Measurements from ENCODE around the gene ATOSA. TPM values are rescaled to one million over a fixed set of nuclear protein-coding genes. Genes with fewer than 3 reads are reported as not detected.

Gene ATOSA, protein sequence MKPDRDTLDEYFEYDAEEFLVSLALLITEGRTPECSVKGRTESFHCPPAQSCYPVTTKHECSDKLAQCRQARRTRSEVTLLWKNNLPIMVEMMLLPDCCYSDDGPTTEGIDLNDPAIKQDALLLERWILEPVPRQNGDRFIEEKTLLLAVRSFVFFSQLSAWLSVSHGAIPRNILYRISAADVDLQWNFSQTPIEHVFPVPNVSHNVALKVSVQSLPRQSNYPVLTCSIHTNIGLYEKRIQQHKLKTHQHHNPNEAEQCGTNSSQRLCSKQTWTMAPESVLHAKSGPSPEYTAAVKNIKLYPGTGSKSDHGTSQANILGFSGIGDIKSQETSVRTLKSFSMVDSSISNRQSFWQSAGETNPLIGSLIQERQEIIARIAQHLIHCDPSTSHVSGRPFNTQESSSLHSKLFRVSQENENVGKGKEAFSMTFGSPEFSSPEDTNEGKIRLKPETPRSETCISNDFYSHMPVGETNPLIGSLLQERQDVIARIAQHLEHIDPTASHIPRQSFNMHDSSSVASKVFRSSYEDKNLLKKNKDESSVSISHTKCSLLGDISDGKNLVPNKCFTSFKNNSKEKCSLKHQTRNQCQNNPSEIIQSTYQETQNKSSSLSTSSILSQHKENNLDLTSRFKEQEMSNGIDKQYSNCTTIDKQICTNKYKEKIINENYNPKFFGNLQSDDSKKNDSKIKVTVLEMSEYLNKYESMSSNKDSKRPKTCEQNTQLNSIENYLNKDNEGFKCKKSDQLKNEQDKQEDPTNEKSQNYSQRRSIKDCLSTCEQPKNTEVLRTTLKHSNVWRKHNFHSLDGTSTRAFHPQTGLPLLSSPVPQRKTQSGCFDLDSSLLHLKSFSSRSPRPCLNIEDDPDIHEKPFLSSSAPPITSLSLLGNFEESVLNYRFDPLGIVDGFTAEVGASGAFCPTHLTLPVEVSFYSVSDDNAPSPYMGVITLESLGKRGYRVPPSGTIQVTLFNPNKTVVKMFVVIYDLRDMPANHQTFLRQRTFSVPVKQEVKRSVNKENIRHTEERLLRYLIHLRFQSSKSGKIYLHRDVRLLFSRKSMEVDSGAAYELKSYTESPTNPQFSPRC
- total RNA-seq (2021; ENCODE audit: unreplicated experiment), result 4.7 TPM
- 3.2 and 3.3 TPM in 2 replicates for polyA plus RNA-seq (2012)
- Bru-seq, nascent RNA, result percentile 56 among the genes with signal in this experiment
- BruChase-seq, experiment 1, labeled RNA remaining after a 6-hour chase, result percentile 37 among the genes with signal in this experiment
- percentile 52 among the genes with signal in this experiment for BruChase-seq, experiment 2, labeled RNA remaining after a 2-hour chase
- long read RNA-seq, partial matches to known transcripts, result 0 of 1 reads
- long read RNA-seq, other reads (novel, unspliced or antisense), result 1 of 1 reads

DNA sequence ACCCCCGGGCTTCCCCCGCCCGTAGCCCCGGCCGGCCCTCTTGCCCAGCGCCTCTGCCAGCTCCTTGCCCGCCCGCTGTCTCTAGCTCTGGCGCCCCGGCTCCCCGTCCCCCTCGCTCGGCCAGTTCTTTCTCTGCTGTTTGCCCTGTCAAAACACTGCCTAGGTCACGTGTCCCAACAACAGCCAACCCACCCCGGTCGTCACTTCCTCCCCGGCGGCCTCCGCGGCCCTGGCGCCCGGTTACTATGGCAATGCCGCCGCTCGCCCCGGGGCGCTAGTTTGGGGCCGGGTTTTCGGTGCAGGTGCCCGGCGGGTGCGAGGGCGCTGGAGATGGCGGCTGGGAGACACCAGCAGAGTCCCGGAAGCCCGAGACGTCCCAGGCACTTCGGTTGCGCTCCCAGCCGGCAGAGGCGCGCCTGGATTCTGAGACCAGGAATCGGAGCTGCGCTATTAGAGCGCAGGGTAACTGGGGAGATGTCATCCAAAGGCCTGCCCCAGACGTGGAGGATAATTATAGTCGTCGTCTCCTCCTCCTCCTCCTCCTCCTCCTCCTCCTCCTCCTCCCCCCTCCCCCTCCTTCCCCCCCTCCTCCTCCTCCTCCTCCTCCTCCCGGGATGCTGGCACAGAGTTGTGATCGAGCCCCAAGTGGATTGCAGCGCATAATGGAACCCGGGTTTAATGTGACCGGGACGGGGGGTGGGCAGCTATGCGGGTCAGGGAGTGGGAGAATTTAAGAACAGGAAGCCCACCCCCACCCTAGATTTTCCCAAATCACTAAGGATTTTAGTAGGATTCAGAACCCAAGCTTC is at the start of gene ATOSA:
Gene ATOSA (minus strand): TSS at position 157 of the 809 bp plus-strand sequence. CDS start 1,367 bp downstream, outside the sequence.
- RAD21 ChIA-PET (ENCODE audit: low non-redundant PET in 1 of 2, low total read pairs in 2 of 2, uncharacterized antibody in 2 of 2, unreplicated experiment in 2 of 2), result interaction anchor here in 1 of 2 experiments (0.7 kb wide), 1 partner anchor 132 kb away, joined by 9 read pairs; no protein-coding TSS in a partner anchor
- intact Hi-C loops (cut with micrococcal nuclease), result loop anchor here (2.0 to 5.0 kb wide), 2 partner anchors 112 to 423 kb away; partner anchors contain the start of gene ARPP19
- no peak for TF ChIP-seq ZFX (IDR thresholded peaks at IDR 0.05)
- no peak for TF ChIP-seq JUND (IDR thresholded peaks at IDR 0.05)
- no peak for TF ChIP-seq TCF7L2 (IDR thresholded peaks at IDR 0.05; ENCODE audit: borderline replicate concordance, extremely low read depth, insufficient read depth, insufficient read length)
- TF ChIP-seq, protein P1, sequence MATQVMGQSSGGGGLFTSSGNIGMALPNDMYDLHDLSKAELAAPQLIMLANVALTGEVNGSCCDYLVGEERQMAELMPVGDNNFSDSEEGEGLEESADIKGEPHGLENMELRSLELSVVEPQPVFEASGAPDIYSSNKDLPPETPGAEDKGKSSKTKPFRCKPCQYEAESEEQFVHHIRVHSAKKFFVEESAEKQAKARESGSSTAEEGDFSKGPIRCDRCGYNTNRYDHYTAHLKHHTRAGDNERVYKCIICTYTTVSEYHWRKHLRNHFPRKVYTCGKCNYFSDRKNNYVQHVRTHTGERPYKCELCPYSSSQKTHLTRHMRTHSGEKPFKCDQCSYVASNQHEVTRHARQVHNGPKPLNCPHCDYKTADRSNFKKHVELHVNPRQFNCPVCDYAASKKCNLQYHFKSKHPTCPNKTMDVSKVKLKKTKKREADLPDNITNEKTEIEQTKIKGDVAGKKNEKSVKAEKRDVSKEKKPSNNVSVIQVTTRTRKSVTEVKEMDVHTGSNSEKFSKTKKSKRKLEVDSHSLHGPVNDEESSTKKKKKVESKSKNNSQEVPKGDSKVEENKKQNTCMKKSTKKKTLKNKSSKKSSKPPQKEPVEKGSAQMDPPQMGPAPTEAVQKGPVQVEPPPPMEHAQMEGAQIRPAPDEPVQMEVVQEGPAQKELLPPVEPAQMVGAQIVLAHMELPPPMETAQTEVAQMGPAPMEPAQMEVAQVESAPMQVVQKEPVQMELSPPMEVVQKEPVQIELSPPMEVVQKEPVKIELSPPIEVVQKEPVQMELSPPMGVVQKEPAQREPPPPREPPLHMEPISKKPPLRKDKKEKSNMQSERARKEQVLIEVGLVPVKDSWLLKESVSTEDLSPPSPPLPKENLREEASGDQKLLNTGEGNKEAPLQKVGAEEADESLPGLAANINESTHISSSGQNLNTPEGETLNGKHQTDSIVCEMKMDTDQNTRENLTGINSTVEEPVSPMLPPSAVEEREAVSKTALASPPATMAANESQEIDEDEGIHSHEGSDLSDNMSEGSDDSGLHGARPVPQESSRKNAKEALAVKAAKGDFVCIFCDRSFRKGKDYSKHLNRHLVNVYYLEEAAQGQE (IDR thresholded peaks at IDR 0.05; ENCODE audit: low read depth), result no peak
- TF ChIP-seq SP1 (IDR thresholded peaks at IDR 0.05; ENCODE audit: low read depth), result no peak
- peak; percentile 82 for TF ChIP-seq SIN3A (IDR thresholded peaks at IDR 0.05; ENCODE audit: low read depth)
- TF ChIP-seq ELF1 (IDR thresholded peaks at IDR 0.05; ENCODE audit: borderline replicate concordance, low read depth), result no peak
- TF ChIP-seq, protein P2, sequence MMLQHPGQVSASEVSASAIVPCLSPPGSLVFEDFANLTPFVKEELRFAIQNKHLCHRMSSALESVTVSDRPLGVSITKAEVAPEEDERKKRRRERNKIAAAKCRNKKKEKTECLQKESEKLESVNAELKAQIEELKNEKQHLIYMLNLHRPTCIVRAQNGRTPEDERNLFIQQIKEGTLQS (IDR thresholded peaks at IDR 0.05), result no peak
- TF ChIP-seq, protein P3, sequence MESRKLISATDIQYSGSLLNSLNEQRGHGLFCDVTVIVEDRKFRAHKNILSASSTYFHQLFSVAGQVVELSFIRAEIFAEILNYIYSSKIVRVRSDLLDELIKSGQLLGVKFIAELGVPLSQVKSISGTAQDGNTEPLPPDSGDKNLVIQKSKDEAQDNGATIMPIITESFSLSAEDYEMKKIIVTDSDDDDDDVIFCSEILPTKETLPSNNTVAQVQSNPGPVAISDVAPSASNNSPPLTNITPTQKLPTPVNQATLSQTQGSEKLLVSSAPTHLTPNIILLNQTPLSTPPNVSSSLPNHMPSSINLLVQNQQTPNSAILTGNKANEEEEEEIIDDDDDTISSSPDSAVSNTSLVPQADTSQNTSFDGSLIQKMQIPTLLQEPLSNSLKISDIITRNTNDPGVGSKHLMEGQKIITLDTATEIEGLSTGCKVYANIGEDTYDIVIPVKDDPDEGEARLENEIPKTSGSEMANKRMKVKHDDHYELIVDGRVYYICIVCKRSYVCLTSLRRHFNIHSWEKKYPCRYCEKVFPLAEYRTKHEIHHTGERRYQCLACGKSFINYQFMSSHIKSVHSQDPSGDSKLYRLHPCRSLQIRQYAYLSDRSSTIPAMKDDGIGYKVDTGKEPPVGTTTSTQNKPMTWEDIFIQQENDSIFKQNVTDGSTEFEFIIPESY (IDR thresholded peaks at IDR 0.05; ENCODE audit: extremely low read depth, insufficient replicate concordance, low read length), result no peak
- peak; percentile 33 for TF ChIP-seq POLR2A (IDR thresholded peaks at IDR 0.05; ENCODE audit: borderline replicate concordance, extremely low read depth, insufficient read depth, insufficient read length)
- no peak for TF ChIP-seq EZH2phosphoT487 (IDR thresholded peaks at IDR 0.05; ENCODE audit: borderline replicate concordance)
- no peak for TF ChIP-seq CEBPB (IDR thresholded peaks at IDR 0.05; ENCODE audit: low read depth)
- no peak for TF ChIP-seq ZNF274 (IDR thresholded peaks at IDR 0.05; ENCODE audit: low read depth, low read length)
- no peak for TF ChIP-seq EGR1 (IDR thresholded peaks at IDR 0.05; ENCODE audit: low read depth)
- TF ChIP-seq CBX3 (IDR thresholded peaks at IDR 0.05; ENCODE audit: low read depth), result no peak

More for the DNA sequence above, at the start of gene ATOSA:
- ATAC-seq (peak; percentile 87), DNase-seq (ENCODE audit: low read depth, low spot score) (peak; percentile 69)
- no peaks in the 10 kb centered on the region for H3K9me2 ChIP-seq (ENCODE audit: insufficient read depth)
- no peaks in the 10 kb centered on the region for H3K9me3 ChIP-seq (ENCODE audit: control insufficient read depth in 1 of 2, insufficient read depth in 1 of 2, low read depth in 1 of 2, low read length in 2 of 2)
- peak within 1 kb of the TSS; percentile 75 for H3K4me2 ChIP-seq (ENCODE audit: low read length)
- peak within 1 kb of the TSS; percentile 57 for H3K9ac ChIP-seq (ENCODE audit: low read length)
- H3K27ac ChIP-seq (ENCODE audit: low read depth, low read length), result peak within 1 kb of the TSS; percentile 78
- H2AFZ ChIP-seq (ENCODE audit: low read depth, low read length, poor library complexity, severe bottlenecking), result peak within 1 kb of the TSS; percentile 66
- H3K27me3 ChIP-seq (ENCODE audit: insufficient read depth, low read length), result no peaks in the 10 kb centered on the region
- peak within 1 kb of the TSS; percentile 70 to 74 for H3K4me3 ChIP-seq (replicated peaks in 1 of 2; ENCODE audit: low read depth in 1 of 2, low read length in 2 of 2)
- no peaks in the 10 kb centered on the region for H4K20me1 ChIP-seq (ENCODE audit: insufficient read depth)
- no peaks in the 10 kb centered on the region for H3K36me3 ChIP-seq (ENCODE audit: control insufficient read depth in 1 of 2, insufficient read depth in 2 of 2, low read length in 2 of 2)
- no peaks in the 10 kb centered on the region for H3K79me2 ChIP-seq (ENCODE audit: insufficient read depth, low read length)
- peaks cover 11 to 13% of the 10 kb centered on the region in 2 experiments for H3K4me1 ChIP-seq (ENCODE audit: control insufficient read depth in 1 of 2, insufficient read depth in 2 of 2, low read length in 2 of 2)
- CTCF ChIA-PET, result interaction anchor here (1.0 kb wide), 1 partner anchor 13 kb away, joined by 4 read pairs; no protein-coding TSS in a partner anchor
- BruUV-seq (replicated peaks), result no TSS peak
- POLR2A ChIA-PET, result interaction anchor here (0.6 to 1.1 kb wide), 5 partner anchors 9 to 165 kb away, joined by 3 to 4 read pairs (median 3); no protein-coding TSS in a partner anchor
